ENCODE data around the gene SSBP2. TPM values are rescaled to one million over a fixed set of nuclear protein-coding genes. Genes with fewer than 3 reads are reported as not detected.
"Not testable (repeated sequence)": the region's sequence is repeated elsewhere in the genome, so short reads cannot be mapped to it uniquely, and the experiment has no call there.

SSBP2 gene
- total RNA-seq, 2 donors from 2014 or later, result 11.1 to 28.0 TPM

GRCh38 chr5:81718300-81718699, 32.6 kb downstream of the SSBP2 start:
- Histone ChIP-seq H3K27me3 (no peaks in the 10 kb centered on the region), H3K9me3 (no peaks in the 10 kb centered on the region), H3K27ac (no peak overlapping the region), H3K4me1 (no peaks in the 10 kb centered on the region), H3K9ac (ENCODE audit: low read depth in 2 of 2, low read length in 2 of 2) (no peak overlapping the region), H3K36me3 (no peaks in the 10 kb centered on the region), H3K4me3 (no peak overlapping the region)
- TF ChIP-seq, protein P1, sequence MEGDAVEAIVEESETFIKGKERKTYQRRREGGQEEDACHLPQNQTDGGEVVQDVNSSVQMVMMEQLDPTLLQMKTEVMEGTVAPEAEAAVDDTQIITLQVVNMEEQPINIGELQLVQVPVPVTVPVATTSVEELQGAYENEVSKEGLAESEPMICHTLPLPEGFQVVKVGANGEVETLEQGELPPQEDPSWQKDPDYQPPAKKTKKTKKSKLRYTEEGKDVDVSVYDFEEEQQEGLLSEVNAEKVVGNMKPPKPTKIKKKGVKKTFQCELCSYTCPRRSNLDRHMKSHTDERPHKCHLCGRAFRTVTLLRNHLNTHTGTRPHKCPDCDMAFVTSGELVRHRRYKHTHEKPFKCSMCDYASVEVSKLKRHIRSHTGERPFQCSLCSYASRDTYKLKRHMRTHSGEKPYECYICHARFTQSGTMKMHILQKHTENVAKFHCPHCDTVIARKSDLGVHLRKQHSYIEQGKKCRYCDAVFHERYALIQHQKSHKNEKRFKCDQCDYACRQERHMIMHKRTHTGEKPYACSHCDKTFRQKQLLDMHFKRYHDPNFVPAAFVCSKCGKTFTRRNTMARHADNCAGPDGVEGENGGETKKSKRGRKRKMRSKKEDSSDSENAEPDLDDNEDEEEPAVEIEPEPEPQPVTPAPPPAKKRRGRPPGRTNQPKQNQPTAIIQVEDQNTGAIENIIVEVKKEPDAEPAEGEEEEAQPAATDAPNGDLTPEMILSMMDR (IDR thresholded peaks at IDR 0.05), result no peak
- intact Hi-C loops (cut with DNase I), result no loop called here
- DNase-seq, result no peak

DNA sequence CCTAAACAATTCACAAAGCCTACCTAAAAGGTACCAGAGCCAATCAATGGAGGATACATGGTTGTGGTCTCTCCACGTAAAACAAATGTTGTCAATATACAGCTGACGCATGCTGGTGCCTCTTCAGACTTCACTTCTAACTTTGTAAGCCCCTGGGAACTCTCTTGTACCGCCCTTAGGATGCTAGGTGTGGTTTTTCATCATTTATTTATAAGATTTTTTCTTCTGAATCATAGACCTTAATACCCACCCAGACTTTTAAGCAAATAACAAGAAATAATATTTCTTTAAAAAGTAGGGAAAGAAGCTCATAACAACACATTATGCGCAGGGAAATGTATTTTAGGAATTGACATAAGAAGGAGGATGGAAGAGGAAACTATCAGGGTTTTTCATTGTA, 33.0 kb downstream of the SSBP2 start:
- Histone ChIP-seq H3K9me3 (no peaks in the 10 kb centered on the region), H3K4me1 (no peaks in the 10 kb centered on the region), H3K36me3 (no peaks in the 10 kb centered on the region), H3K27ac (no peak overlapping the region), H3K27me3 (no peaks in the 10 kb centered on the region), H3K4me3 (no peak overlapping the region), H3K9ac (ENCODE audit: low read depth in 2 of 2, low read length in 2 of 2) (no peak overlapping the region)
- DNase-seq, result no peak
- TF ChIP-seq, protein P1 (IDR thresholded peaks at IDR 0.05), result no peak
- intact Hi-C loops (cut with DNase I), result no loop called here

- Histone ChIP-seq H3K9me3 (no peaks in the 10 kb centered on the region), H3K27ac (no peak overlapping the region), H3K4me1 (no peaks in the 10 kb centered on the region), H3K4me3 (no peak overlapping the region), H3K9ac (ENCODE audit: low read depth in 2 of 2, low read length in 2 of 2) (no peak overlapping the region), H3K27me3 (no peaks in the 10 kb centered on the region), H3K36me3 (no peaks in the 10 kb centered on the region)
- DNase-seq, result no peak
- TF ChIP-seq, protein P1 (IDR thresholded peaks at IDR 0.05), result no peak
- intact Hi-C loops (cut with DNase I), result no loop called here
These were observed 33.7 kb downstream of the SSBP2 start for GRCh38 chr5:81717226-81717625.

GRCh38 chr5:81714076-81714475, 36.8 kb downstream of the SSBP2 start:
- H3K9me3 ChIP-seq; H3K36me3 ChIP-seq; H3K9ac ChIP-seq (ENCODE audit: low read depth in 2 of 2, low read length in 2 of 2); H3K4me3 ChIP-seq; intact Hi-C loops (cut with DNase I); H3K27ac ChIP-seq; DNase-seq; H3K4me1 ChIP-seq; H3K27me3 ChIP-seq: not testable (repeated sequence)

- H3K4me3 ChIP-seq, result no peak overlapping the region
- H3K9me3 ChIP-seq, result no peaks in the 10 kb centered on the region
- no peaks in the 10 kb centered on the region for H3K36me3 ChIP-seq
- H3K9ac ChIP-seq (ENCODE audit: low read depth in 2 of 2, low read length in 2 of 2), result no peak overlapping the region
- intact Hi-C loops (cut with DNase I), result no loop called here
- H3K27ac ChIP-seq, result no peak overlapping the region
- H3K27me3 ChIP-seq, result no peaks in the 10 kb centered on the region
- TF ChIP-seq, protein P1 (IDR thresholded peaks at IDR 0.05), result no peak
- H3K4me1 ChIP-seq, result no peaks in the 10 kb centered on the region
- no peak for DNase-seq
These were observed 42.0 kb downstream of the SSBP2 start for GRCh38 chr5:81708889-81709288.

- no peak overlapping the region for H3K4me3 ChIP-seq
- TF ChIP-seq, protein P1 (IDR thresholded peaks at IDR 0.05), result no peak
- H3K27me3 ChIP-seq, result no peaks in the 10 kb centered on the region
- DNase-seq, result no peak
- no peaks in the 10 kb centered on the region for H3K36me3 ChIP-seq
- no peak overlapping the region for H3K9ac ChIP-seq (ENCODE audit: low read depth in 2 of 2, low read length in 2 of 2)
- H3K4me1 ChIP-seq, result no peaks in the 10 kb centered on the region
- no peaks in the 10 kb centered on the region for H3K9me3 ChIP-seq
- intact Hi-C loops (cut with DNase I), result no loop called here
- H3K27ac ChIP-seq, result no peak overlapping the region
These were observed 47.1 kb downstream of the SSBP2 start for GRCh38 chr5:81703840-81704239.

Data from colonic mucosa (tissue), 4 donors.